GM21528 (cell line): ENCODE measurements around the gene NFATC2.
"Not testable (repeated sequence)": the region's sequence is repeated elsewhere in the genome, so short reads cannot be mapped to it uniquely, and the experiment has no call there.

ENCODE experiments used
- ATAC-seq: cut with Tn5 transposase; IDR thresholded peaks from one replicate; pipeline ENCODE4 v1.9.1; 2021; ENCODE audit warnings: mild to moderate bottlenecking, moderate library complexity; ENCODE audit not compliant: unreplicated experiment, low FRiP score

Gene NFATC2

DNA sequence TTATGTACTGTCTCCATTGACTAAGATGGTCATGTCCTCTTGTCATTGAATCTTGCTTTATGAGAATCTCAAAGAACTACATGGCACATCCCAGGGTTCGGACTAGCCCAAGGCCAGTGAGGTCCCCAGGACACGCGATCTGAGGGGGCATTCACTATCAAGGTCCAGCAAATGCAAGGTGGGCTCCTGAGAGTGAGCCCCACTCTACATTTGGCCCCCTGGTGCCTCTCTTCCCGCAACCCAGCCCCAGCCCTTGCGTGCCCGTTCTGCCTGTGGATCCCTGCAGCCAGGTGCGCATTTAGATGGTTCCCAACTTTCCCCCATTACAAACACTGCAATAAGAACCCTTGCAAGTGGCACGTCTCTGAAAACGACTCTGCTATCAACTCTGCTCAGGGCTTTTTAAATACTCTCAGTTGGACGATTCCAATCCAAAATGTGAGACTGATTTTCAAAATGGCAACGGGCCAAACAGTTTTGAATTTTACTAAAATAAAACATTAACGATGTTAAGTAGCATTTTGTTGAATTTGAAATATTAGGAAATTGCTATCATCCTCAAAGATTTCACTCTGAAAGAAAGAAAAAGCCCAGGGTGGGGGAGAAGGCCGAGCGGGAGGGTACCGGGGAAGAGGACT lies 59.6 kb downstream of the NFATC2 start:
- ATAC-seq, result no peak

DNA sequence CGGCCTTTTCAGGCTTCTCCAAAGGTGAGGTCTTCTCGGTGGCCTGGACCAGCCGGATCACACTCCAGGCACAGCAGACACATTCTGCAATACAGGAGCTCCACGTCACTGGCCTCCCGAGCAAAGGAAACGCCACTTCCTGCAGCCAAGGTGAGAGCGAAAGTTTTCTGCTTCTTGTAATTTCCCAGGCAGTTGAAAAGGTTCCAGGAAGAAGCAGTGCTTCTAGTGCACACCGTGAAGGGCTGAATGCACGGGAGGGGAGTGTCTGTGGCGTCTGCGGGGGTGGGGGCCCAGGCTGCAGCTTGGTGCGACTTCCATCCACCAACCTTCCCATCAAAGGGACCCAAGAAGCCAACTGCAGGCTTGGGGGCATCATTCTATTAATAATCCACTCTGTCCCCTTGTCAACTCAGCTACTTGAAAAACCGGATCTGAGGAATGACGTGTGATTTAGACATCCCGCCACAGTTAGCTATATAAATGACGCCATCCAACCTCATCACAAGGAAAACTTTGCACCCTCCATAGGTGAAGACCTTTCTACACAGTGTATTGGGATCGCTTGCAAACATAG lies 61.1 kb downstream of the NFATC2 start:
- no peak for ATAC-seq

- peak; percentile 72 for ATAC-seq
These were observed 61.8 kb downstream of the NFATC2 start for GRCh38 chr20:51480507-51481270.

- ATAC-seq, result not testable (repeated sequence)
These were observed 66.4 kb downstream of the NFATC2 start for GRCh38 chr20:51476106-51476505.

- no peak for ATAC-seq
These were observed 68.7 kb downstream of the NFATC2 start for GRCh38 chr20:51473771-51474170.

- ATAC-seq, result no peak
These were observed 69.3 kb downstream of the NFATC2 start for GRCh38 chr20:51473256-51473655.

- no peak for ATAC-seq
These were observed 71.6 kb downstream of the NFATC2 start for GRCh38 chr20:51470907-51471411.

- ATAC-seq, result no peak
These were observed 72.1 kb downstream of the NFATC2 start for GRCh38 chr20:51470499-51470820.

- ATAC-seq, result no peak
These were observed 72.7 kb downstream of the NFATC2 start for GRCh38 chr20:51469578-51470498.

DNA sequence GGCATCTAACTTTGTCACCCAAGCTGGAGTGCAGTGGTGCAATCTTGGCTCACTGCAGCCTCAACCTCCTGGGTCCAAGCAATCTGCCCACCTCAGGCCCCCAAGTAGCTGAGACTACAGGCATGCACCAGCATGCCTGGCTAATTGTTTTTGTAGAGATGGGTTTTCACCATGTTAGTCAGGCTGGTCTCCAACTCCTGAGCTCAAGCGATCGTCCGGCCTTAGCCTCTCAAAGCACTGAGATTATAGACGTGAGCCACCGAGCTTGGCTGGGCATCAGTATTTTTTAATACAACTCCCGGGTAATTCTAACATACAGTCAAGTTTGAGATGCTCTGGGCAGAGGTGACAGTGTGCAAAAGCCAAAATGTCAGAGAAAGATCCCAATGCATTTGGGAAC lies 73.5 kb downstream of the NFATC2 start:
- ATAC-seq, result no peak

GRCh38 chr20:51468636-51469035 lies 73.9 kb downstream of the NFATC2 start:
- ATAC-seq, result no peak

DNA sequence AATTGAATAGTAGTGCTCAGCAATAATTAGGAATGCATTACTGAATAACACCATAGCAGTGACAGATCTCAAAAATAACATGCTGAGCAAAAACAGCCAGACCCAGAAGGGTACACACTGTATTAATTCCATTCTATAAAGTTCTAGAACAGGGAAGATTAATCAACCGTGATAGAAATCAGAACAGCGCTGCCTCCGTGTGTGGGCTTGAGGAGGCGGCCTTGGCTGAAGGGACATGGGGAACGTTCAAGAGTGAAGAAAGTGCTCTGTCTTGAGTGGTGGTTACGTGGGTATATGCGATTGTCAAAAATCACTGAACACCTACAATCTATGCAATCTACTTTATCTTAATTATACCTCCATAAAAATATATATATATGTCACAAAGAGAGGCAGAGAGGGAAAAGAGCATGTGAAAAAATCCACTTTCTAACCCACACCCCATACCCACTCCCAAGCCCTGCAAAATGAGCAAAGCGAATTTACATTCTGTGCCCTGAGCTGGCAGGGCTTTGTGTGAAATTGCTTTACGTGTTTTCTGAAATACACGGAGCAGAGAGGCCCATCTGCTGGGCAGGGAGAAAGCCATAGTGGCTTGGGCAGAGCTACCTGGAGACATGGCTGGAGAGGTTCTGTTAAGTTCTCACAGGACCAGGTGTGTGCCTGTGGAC lies 74.4 kb downstream of the NFATC2 start:
- no peak for ATAC-seq

DNA sequence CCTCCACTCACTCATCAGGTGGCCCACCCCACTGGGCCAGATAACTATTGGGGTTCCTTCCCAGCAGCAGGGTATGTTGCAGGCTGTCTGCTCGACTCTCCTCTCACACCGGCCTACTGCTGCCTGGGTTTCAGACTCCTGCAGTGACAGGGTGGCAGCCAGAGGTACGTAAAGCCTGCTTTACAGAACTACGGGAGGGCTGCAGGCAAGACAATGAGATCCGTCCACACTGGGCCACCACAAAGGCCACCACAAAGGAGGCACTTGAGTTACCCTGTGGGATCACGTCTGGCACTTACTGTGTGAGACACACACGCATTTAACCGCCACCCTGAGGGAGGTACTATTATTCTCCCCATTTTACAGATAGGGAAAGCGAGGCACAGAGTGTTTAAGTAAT lies 78.5 kb downstream of the NFATC2 start:
- ATAC-seq, result no peak

DNA sequence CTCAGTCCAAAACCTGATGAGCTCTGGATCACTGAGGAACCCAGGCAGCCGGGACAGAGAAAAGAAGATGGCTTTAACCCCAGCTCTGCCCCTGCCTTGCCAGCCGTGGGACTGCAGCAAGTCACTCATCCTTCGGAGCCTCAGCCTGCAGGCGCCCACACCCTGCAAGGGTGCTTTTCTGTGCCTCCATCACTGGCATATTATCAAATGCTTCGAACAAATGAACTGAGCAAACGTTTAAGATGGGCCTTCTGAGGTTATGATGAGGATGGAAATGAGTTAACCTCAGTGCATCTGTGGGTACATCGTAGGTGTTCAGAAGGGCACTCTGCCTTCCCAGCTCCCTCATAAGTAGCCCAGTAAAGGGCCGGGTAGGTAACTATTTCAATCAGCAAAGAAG lies 79.0 kb downstream of the NFATC2 start:
- no peak for ATAC-seq

GRCh38 chr20:51462566-51463276 lies 79.8 kb downstream of the NFATC2 start:
- no peak for ATAC-seq

DNA sequence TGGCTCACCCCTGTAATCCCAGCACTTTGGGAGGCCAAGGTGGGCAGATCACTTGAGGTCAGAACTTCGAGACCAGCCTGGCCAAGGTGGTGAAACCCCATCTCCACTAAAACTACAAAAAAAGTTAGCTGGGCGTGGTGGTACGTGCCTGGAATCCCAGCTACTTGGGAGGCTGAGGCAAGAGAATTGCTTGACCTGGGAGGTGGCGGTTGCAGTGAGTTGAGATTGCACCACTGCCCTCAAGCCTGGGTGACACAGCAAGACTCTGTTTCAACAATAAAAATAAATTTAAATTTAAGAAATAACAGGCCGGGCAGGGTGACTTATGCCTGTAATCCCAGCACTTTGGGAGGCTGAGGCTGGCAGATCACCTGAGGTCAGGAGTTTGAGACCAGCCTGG lies 80.7 kb downstream of the NFATC2 start:
- ATAC-seq, result not testable (repeated sequence)

DNA sequence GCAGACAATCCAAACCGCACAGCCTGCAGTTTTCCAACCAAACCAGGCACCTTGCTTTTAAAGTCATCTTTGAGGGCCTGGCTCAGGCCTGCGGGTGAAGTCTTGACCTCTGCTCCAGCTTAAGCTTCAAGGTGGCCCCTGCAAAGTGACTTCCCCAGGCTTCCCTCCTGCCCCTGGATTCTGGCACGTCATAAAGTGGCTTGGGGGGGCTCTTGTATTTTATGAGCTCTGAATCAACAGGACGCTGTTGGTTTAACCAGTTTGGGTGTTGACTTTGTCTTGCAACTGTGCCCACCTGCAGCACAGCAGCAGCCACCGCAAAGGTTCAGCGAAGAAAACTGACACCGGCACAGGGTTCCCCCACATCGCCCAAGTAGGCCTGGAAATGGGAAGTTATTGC lies 81.2 kb downstream of the NFATC2 start:
- ATAC-seq, result peak; percentile 21

DNA sequence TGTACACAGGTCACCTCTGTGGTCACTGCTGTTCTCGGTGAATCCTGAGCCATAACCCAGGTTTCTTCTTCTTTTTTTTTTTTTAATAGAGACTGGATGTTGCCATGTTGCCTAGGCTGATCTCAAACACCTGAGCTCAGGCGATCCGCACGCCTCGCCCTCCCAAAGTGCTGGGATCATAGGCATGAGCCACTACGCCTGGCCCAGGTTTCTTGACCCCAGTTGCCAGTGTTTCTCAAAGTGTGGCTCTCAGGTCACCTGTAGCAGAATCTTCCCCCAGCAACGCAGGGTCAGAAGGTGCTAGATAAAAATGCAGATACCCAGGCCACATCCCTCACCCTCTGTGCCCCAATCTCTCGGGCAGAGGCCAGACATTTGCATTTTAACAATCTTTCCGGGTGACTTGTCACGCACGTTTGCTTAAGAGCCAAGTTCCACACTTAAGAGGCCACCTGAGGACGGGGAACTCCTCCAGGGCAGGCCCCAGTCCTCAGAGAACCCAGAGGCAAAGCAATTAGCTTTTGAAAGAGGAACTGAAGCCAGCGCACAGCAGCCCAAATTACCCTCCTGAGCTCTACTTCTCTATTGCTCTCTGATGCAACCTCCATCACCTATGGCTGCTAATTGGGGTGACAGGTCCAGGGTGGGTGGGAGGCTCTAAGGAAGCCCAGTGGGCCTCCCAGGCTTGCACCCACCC lies 81.8 kb downstream of the NFATC2 start:
- ATAC-seq, result peak; percentile 97

GRCh38 chr20:51460163-51460562 lies 82.4 kb downstream of the NFATC2 start:
- no peak for ATAC-seq
